K562 (cell line): ENCODE data around the gene ERICH6. TPM values are rescaled to one million over a fixed set of nuclear protein-coding genes. Genes with fewer than 3 reads are reported as not detected.
A peak's percentile ranks its signal among the peaks of the same experiment; 100 is the strongest.

ENCODE experiments used
- FOSL1 ChIP-seq: fragments of 200-800 bp; sonication (Bioruptor generic); conservative IDR thresholded peaks from 2 replicates; pipeline ENCODE4 v1.6.1; 2016; ENCODE audit warnings: missing genetic modification characterization, missing compliant biosample characterization
- HMG20A ChIP-seq: fragments of 450-650 bp; formaldehyde crosslinking; conservative IDR thresholded peaks from 2 replicates; pipeline ENCODE4 v1.4.0; 2020; ENCODE audit warnings: mild to moderate bottlenecking, mixed read lengths
- NELFE ChIP-seq: IDR thresholded peaks from 2 replicates; pipeline ENCODE4 v1.6.1; 2011; ENCODE audit warnings: mild to moderate bottlenecking; ENCODE audit not compliant: insufficient read depth, insufficient read length
- PKNOX1 ChIP-seq: fragments of 450-650 bp; IDR thresholded peaks from 2 replicates; pipeline ENCODE4 v1.6.1; 2016
- SMARCE1 ChIP-seq: fragments of 450-650 bp; IDR thresholded peaks from 2 replicates; pipeline ENCODE4 v1.7.1; 2016; ENCODE audit warnings: mild to moderate bottlenecking
- ZBTB11 ChIP-seq, 3 experiments: fragments of 200-800 bp in 1 of 3; fragments of 250-450 bp in 1 of 3; fragments of 450-650 bp in 1 of 3; sonication (Bioruptor Pico) in 1 of 3; sonication (Bioruptor generic) in 1 of 3; formaldehyde crosslinking in 1 of 3; IDR thresholded peaks; 2 replicates each; pipeline versions ENCODE4 v1.6.1 to v1.8.0; 2016 to 2022; ENCODE audit warnings: mild to moderate bottlenecking in 2 of 3, missing genetic modification characterization in 2 of 3, missing compliant biosample characterization in 1 of 3, moderate library complexity in 1 of 3
- ZNF77 ChIP-seq: fragments of 250-450 bp; sonication (Bioruptor Pico); IDR thresholded peaks from 2 replicates; pipeline ENCODE4 v1.5.0; 2020
- polyA plus RNA-seq, 8 experiments: library from polyadenylated mRNA; depleted of rRNA in 4 of 8; stranded (reverse) in 5 of 8; unstranded in 3 of 8; fragments of >200 nt; fragmentation: Nextera tagmentation in 2 of 8; fragmentation: Illumina TruSeq in 1 of 8; extraction: Ambion mirVana in 2 of 8; extraction: Trizol in 1 of 8; gene quantifications; 2 replicates each; pipeline versions ENCODE4 v1.2.1 to v1.2.3, GENCODE V29; 2011 to 2014; ENCODE audit warnings: inconsistent platforms in 1 of 8, missing spikeins in 1 of 8
- total RNA-seq, 7 experiments: library from RNA; depleted of rRNA in 6 of 7; stranded (reverse); fragments of >200 nt in 6 of 7; fragmentation: Illumina TruSeq in 2 of 7; extraction: Trizol in 2 of 7; gene quantifications; 2 replicates each; pipeline versions ENCODE4 v1.2.1 to v1.2.3, GENCODE V29; 2011 to 2021; ENCODE audit warnings: low replicate concordance in 1 of 7

The ERICH6 gene
- total and polyA plus RNA-seq, 9 of the 15 experiments (the other 6 are each of a cell fraction or from before 2014, with no cell fraction given), result not detected

- TF ChIP-seq ZBTB11 (CRISPR knock-in tag; IDR thresholded peaks at IDR 0.05) (no peak), ZNF77 (no peak), HMG20A (no peak), FOSL1 (tag) (peak; percentile 76), PKNOX1 (0 out of 2 replicates have a peak, but pooled peaks have one; percentile 4), NELFE (no peak), SMARCE1 (no peak)
These were observed 35.0 kb upstream of the ERICH6 start (continued) for GRCh38 chr3:150738688-150739087.
